ENCODE data around the gene ORC4. TPM values are rescaled to one million over a fixed set of nuclear protein-coding genes. Genes with fewer than 3 reads are reported as not detected.

ORC4 gene
- total RNA-seq, 1 experiment from 2014 or later = 72.9 TPM

DNA sequence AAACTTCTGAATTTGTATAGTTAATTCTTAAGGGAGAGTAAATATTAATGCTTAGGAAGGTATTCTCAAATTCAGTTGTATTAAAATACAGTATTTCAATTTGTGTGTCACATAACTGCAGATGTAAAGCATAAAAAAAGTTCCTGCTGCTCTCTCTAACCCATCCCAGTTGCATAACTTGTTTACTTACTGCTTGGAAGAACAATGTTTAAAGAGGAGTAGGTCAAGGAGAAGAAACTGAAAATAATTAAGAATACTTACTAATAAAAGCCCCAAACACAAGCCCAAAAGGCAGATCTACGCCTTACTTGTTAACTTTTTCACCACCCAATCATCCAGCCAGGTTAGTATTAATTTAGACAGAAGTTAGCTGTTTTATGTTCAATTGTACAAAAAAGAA lies 81.2 kb downstream of the ORC4 start:
- H2BK5ac ChIP-seq (ENCODE audit: insufficient read length, low read length) = no peak overlapping the region
- no peaks in the 10 kb centered on the region for H3K79me2 ChIP-seq (ENCODE audit: insufficient read depth, low read length)
- H3K4me3 Mint-ChIP-seq = no peak overlapping the region
- no peak overlapping the region for H3K23ac ChIP-seq (ENCODE audit: insufficient read length, low read depth, low read length)
- peaks cover under 1% of the 10 kb centered on the region in 2 experiments; a peak in 2 of 4 replicates for H3K4me1 Mint-ChIP-seq
- H3K9me3 ChIP-seq (ENCODE audit: control insufficient read depth, low read depth, low read length) = no peaks in the 10 kb centered on the region
- no peaks in the 10 kb centered on the region for H3K79me1 ChIP-seq (ENCODE audit: insufficient read depth, low read depth, low read length, poor library complexity, severe bottlenecking)
- H2BK20ac ChIP-seq (ENCODE audit: low read depth, low read length, poor library complexity, severe bottlenecking) = no peak overlapping the region
- H3K4ac ChIP-seq (ENCODE audit: low read depth, low read length) = no peak overlapping the region
- no peak overlapping the region for H2BK120ac ChIP-seq (ENCODE audit: low read depth, low read length, poor library complexity, severe bottlenecking)
- H3K9ac ChIP-seq (ENCODE audit: extremely low read depth, insufficient read length, low read length) = no peak overlapping the region
- H2AK5ac ChIP-seq (ENCODE audit: insufficient read length, low read length) = no peak overlapping the region
- H3K27me3 Mint-ChIP-seq (ENCODE audit: low read depth) = no peaks in the 10 kb centered on the region
- no peak overlapping the region for H4K5ac ChIP-seq (ENCODE audit: insufficient read length, low read depth, low read length)
- no peak for DNase-seq
- H3K4me1 ChIP-seq (ENCODE audit: insufficient read depth, low read length) = no peaks in the 10 kb centered on the region
- H3K23me2 ChIP-seq (ENCODE audit: insufficient read length, low read depth, low read length, poor library complexity, severe bottlenecking) = no peaks in the 10 kb centered on the region
- no peaks in the 10 kb centered on the region for H3K27me3 ChIP-seq (ENCODE audit: insufficient read depth, low read length)
- H3K27ac ChIP-seq (ENCODE audit: insufficient read length, low read depth, low read length) = no peak overlapping the region
- H3K4me2 ChIP-seq (ENCODE audit: insufficient read depth, insufficient read length, low read length) = no peak overlapping the region
- H4K91ac ChIP-seq (ENCODE audit: insufficient read length, low read depth, low read length) = no peak overlapping the region
- no peaks in the 10 kb centered on the region for H4K20me1 ChIP-seq (ENCODE audit: control insufficient read depth, insufficient read depth, insufficient read length)
- no peak overlapping the region for H2BK12ac ChIP-seq (ENCODE audit: insufficient read length, low read depth, low read length)
- H3K18ac ChIP-seq (ENCODE audit: insufficient read length, low read depth, low read length) = no peak overlapping the region
- no peaks in the 10 kb centered on the region for H3K9me3 Mint-ChIP-seq
- peaks cover 14 to 45% (median 44%) of the 10 kb centered on the region in 3 experiments; a peak in 5 of 7 replicates for H3K36me3 Mint-ChIP-seq (ENCODE audit: insufficient read depth in 1 of 3, low read depth in 3 of 3)
- no peak overlapping the region for H2AFZ ChIP-seq (ENCODE audit: low read length)
- H3T11ph ChIP-seq (ENCODE audit: low read length) = no peak overlapping the region
- H3K56ac ChIP-seq (ENCODE audit: insufficient read length, low read depth, low read length) = no peak overlapping the region
- no peak overlapping the region for H2BK15ac ChIP-seq (ENCODE audit: low read depth, low read length)
- H3K27ac Mint-ChIP-seq = no peak overlapping the region
- H4K8ac ChIP-seq (replicated peaks; ENCODE audit: insufficient read length, low read depth, low read length) = no peak overlapping the region
- WGBS (ENCODE audit: extremely low coverage, insufficient read length, low lambda C conversion rate) = no CpG with 5 or more reads among the region's 1 CpG
- TF ChIP-seq, protein P1, sequence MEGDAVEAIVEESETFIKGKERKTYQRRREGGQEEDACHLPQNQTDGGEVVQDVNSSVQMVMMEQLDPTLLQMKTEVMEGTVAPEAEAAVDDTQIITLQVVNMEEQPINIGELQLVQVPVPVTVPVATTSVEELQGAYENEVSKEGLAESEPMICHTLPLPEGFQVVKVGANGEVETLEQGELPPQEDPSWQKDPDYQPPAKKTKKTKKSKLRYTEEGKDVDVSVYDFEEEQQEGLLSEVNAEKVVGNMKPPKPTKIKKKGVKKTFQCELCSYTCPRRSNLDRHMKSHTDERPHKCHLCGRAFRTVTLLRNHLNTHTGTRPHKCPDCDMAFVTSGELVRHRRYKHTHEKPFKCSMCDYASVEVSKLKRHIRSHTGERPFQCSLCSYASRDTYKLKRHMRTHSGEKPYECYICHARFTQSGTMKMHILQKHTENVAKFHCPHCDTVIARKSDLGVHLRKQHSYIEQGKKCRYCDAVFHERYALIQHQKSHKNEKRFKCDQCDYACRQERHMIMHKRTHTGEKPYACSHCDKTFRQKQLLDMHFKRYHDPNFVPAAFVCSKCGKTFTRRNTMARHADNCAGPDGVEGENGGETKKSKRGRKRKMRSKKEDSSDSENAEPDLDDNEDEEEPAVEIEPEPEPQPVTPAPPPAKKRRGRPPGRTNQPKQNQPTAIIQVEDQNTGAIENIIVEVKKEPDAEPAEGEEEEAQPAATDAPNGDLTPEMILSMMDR (conservative IDR thresholded peaks at IDR 0.05) = no peak
- no peak overlapping the region for H3K14ac ChIP-seq (ENCODE audit: insufficient read depth, low read length)
